Colonic mucosa (tissue), 4 donors: ENCODE measurements around the gene PGAP3. TPM values are rescaled to one million over a fixed set of nuclear protein-coding genes. Genes with fewer than 3 reads are reported as not detected.
A peak's percentile ranks its signal among the peaks of the same experiment; 100 is the strongest.

ENCODE experiments used
- DNase-seq: peaks from one replicate; pipeline ENCODE4 v3.0.0-alpha.2; 2020
- H3K27ac ChIP-seq: fragments of 200-600 bp; one replicate; pipeline ENCODE4 v1.8.0; 2021
- H3K27me3 ChIP-seq: fragments of 200-600 bp; one replicate; pipeline ENCODE4 v1.8.0; 2021
- H3K36me3 ChIP-seq: fragments of 200-600 bp; one replicate; pipeline ENCODE4 v1.8.0; 2021
- H3K4me1 ChIP-seq: fragments of 200-600 bp; one replicate; pipeline ENCODE4 v1.8.0; 2021; ENCODE audit warnings: mild to moderate bottlenecking
- H3K4me3 ChIP-seq: fragments of 200-600 bp; one replicate; pipeline ENCODE4 v1.8.0; 2021
- H3K9ac ChIP-seq, 2 donors: one replicate each; pipeline ENCODE4 v1.7.0; 2013; ENCODE audit warnings: control low read depth in 2 of 2, low read depth in 2 of 2, low read length in 2 of 2
- H3K9me3 ChIP-seq: fragments of 200-600 bp; one replicate; pipeline ENCODE4 v1.8.0; 2021
- intact Hi-C: fragments of 100-400 bp; cut with DNase I; formaldehyde crosslinking; loops from one replicate; pipeline ENCODE4 v1.14.1; 2022
- total RNA-seq, 2 donors: library from RNA; stranded (reverse); fragmentation: NEBNext Ultra II Directional in 1 of 2; extraction: Animal tissue kit (Norgen Biotek cat#: 25700) in 1 of 2; gene quantifications; one replicate each; pipeline ENCODE4 v1.2.1, GENCODE V29; 2021
- TF ChIP-seq, protein P1 (sequence below): fragments of 200-600 bp; IDR thresholded peaks from one replicate; pipeline ENCODE4 v1.8.0; 2022; ENCODE audit warnings: antibody characterized with exemption, mild to moderate bottlenecking
- donor health status: healthy.
- donor health status: DM: no; HTN: no; CAD: no.
- donor health status: DM: no; HTN: no; CAD: no.

Gene PGAP3
- total RNA-seq, 2 donors from 2014 or later: 37.3 to 42.0 TPM

DNA sequence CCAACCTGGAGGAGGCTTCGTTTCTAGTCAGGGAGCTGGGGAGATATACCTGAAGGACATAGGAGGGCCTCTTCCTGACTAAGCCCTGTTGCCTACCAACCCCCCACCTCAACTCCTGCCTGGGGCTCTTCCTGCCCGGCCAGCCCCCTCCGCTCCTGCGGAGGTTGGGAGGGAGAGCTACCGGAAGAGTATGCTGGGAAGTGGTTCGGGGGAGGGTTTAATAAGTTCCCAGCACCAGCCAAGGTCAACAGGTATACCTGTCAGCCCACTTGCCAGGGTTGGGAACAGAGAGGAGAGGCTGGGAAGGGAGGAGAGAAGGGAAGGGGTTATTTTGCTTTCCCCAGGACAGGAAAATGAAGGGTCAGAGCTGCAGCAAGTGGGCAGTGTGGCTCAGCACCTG is 56.5 kb downstream of the PGAP3 start:
- peak overlapping the region; percentile 89 for H3K27ac ChIP-seq
- H3K9ac ChIP-seq: peak overlapping the region; percentile 69 to 93
- H3K36me3 ChIP-seq: no peaks in the 10 kb centered on the region
- H3K27me3 ChIP-seq: peaks cover 11% of the 10 kb centered on the region
- intact Hi-C loops: no loop called here
- DNase-seq: peak; percentile 71
- TF ChIP-seq, protein P1, sequence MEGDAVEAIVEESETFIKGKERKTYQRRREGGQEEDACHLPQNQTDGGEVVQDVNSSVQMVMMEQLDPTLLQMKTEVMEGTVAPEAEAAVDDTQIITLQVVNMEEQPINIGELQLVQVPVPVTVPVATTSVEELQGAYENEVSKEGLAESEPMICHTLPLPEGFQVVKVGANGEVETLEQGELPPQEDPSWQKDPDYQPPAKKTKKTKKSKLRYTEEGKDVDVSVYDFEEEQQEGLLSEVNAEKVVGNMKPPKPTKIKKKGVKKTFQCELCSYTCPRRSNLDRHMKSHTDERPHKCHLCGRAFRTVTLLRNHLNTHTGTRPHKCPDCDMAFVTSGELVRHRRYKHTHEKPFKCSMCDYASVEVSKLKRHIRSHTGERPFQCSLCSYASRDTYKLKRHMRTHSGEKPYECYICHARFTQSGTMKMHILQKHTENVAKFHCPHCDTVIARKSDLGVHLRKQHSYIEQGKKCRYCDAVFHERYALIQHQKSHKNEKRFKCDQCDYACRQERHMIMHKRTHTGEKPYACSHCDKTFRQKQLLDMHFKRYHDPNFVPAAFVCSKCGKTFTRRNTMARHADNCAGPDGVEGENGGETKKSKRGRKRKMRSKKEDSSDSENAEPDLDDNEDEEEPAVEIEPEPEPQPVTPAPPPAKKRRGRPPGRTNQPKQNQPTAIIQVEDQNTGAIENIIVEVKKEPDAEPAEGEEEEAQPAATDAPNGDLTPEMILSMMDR: no peak
- peaks cover 19% of the 10 kb centered on the region for H3K4me1 ChIP-seq
- peak overlapping the region; percentile 5 for H3K4me3 ChIP-seq
- no peaks in the 10 kb centered on the region for H3K9me3 ChIP-seq

DNA sequence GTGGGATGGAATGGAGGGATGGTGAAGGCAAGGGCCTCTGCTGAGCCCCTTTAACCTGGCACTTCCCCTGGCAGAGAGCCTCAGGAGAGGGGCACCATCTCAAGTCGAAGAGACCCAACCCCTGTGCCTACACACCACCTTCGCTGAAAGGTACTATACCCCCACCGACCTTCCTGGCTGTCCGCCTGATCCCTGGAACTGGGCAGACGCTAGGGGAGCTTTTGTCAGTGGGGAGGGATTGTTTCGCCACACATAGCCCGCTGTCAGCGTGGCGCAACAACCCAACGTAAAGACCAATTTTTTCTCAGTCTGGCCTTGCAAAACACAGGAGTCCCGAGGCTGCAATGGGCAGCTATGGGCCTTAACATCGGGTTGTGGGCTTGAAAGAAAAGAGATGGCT is 58.0 kb downstream of the PGAP3 start:
- TF ChIP-seq, protein P1: no peak
- peaks cover 19% of the 10 kb centered on the region for H3K4me1 ChIP-seq
- peak overlapping the region; percentile 13 for H3K4me3 ChIP-seq
- H3K9me3 ChIP-seq: no peaks in the 10 kb centered on the region
- peaks cover 11% of the 10 kb centered on the region for H3K27me3 ChIP-seq
- no peak for DNase-seq
- H3K36me3 ChIP-seq: no peaks in the 10 kb centered on the region
- intact Hi-C loops: loop anchor here (5.0 kb wide), 1 partner anchor 107 kb away; the partner anchor contains the start of gene GRB7
- H3K9ac ChIP-seq: peak overlapping the region; percentile 40 to 93
- H3K27ac ChIP-seq: peak overlapping the region; percentile 89

DNA sequence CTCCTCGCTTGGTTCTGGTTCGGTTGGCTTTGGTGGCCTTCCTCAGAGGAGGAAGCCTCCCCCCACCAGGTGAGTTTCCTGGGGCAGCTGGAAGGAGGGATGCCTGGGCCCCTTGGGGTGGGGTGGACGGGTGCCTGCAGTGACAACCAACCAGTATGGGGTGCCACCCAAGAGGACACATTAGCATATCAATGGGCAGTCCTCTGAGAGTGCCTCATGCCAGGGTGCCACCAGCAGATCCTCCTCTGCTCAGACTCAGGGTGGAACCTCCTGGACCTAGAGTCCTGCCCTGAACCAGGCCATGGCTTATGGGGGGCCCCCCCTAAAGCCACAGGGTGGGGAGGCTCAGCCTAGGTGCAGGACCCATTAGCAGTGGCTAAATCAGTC is 58.4 kb downstream of the PGAP3 start:
- intact Hi-C loops: loop anchor here (5.0 kb wide), 1 partner anchor 108 kb away; the partner anchor contains the start of gene GRB7
- Histone ChIP-seq H3K36me3 (no peaks in the 10 kb centered on the region), H3K9ac (peak overlapping the region; percentile 40 to 93), H3K27me3 (peaks cover 11% of the 10 kb centered on the region), H3K4me3 (peak overlapping the region; percentile 13), H3K27ac (peak overlapping the region; percentile 89), H3K4me1 (peaks cover 18% of the 10 kb centered on the region), H3K9me3 (no peaks in the 10 kb centered on the region)
- DNase-seq: peak; percentile 86
- TF ChIP-seq, protein P1: no peak

DNA sequence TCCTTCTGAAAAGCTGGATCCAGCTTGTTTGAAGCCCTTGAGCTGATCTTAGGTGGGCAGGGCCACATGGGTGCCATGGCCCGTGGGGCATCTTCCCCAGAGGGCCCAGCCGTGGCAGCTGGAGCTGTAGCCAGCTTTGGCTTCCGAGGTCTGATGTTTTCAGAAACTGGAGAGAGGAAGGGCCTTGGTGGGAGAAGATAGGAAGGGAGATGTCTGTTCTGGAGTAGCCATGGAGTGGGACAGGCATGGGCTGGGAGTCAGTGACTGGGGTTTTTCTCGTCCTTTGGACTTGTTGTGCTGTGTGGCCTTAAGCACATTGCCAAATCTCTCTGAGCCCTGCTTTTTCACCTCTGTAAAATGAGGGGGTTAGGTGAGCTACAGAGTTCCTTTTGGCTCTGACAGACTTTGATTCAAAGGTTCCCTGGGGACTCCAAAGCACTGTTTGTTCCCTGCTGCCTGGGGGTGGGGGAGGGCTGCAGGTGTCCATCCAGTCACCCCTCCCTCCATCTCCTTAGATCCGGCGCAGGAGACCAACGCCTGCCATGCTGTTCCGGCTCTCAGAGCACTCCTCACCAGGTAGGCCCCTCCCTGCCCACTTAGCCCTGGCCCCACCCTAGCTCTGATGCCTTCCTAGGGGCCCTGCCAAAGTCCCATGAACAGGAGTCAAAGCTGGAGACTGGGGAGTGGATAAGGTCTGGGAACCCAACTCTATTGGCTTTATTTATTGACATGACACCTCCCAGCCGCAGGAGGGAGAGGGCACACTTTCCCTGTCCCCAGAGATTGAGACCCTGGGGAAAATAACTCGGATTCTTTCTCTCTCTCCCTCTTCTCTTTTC is 59.0 kb downstream of the PGAP3 start:
- Histone ChIP-seq H3K9me3 (no peaks in the 10 kb centered on the region), H3K9ac (peak overlapping the region; percentile 65 to 93), H3K27ac (peak overlapping the region; percentile 89), H3K4me3 (peak overlapping the region; percentile 15), H3K36me3 (no peaks in the 10 kb centered on the region), H3K4me1 (peaks cover 13% of the 10 kb centered on the region), H3K27me3 (peaks cover 11% of the 10 kb centered on the region)
- intact Hi-C loops: loop anchor here (5.0 kb wide), 1 partner anchor 108 kb away; the partner anchor contains the start of gene GRB7
- TF ChIP-seq, protein P1: no peak
- DNase-seq: peak; percentile 91

DNA sequence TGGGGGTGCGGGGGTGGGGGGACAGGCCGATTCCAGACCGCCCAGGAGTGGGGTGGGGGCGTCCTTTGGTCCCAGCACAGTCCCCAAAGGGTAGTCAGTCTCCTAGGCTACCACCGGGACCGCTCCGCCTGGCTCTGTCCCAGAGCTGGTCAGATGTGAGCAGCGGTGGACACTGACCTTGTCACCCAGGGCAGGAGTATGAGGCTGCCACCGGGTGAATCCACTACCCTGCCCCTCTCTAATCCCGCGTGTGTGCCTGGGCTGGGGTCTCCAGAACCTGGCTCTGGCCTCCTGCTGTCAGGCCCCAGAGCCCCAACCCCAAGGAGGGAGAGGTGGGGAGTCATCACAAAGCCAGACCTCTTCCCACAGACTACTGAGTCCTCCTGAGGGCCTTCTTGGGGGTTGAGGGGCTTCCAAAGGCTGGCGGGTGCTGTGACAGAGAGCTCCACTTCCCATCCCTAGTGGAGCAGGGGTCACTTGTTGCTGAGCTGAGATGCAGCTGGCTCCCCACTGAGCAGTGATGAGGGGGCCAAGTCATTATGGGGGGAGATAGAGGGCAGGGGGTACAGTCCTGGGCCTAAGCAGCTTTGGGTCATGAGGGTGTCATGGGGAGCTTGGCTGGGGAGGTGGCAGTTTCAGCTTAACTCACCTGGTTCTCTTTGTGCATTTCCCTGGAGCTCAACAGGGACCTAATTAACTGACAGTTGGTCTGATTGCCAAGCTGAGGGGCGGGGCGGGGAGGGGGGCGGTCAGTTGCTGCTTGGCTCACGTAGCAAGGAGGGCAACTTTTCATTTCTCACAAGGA is 59.9 kb downstream of the PGAP3 start:
- intact Hi-C loops: loop anchor here (5.0 kb wide), 1 partner anchor 109 kb away; the partner anchor contains the start of gene GRB7
- H3K4me3 ChIP-seq: peak overlapping the region; percentile 51
- no peaks in the 10 kb centered on the region for H3K36me3 ChIP-seq
- no peaks in the 10 kb centered on the region for H3K9me3 ChIP-seq
- H3K4me1 ChIP-seq: peaks cover 4% of the 10 kb centered on the region
- H3K27me3 ChIP-seq: peaks cover 11% of the 10 kb centered on the region
- peak overlapping the region; percentile 89 for H3K27ac ChIP-seq
- DNase-seq: peak; percentile 79
- peak overlapping the region; percentile 93 to 95 for H3K9ac ChIP-seq
- TF ChIP-seq, protein P1: no peak
